GM21529 (cell line): Measurements from ENCODE around the gene SPOUT1.

Experiments
- ATAC-seq: cut with Tn5 transposase; IDR thresholded peaks from one replicate; pipeline ENCODE4 v1.9.1; 2021; ENCODE audit not compliant: unreplicated experiment

The SPOUT1 gene

DNA sequence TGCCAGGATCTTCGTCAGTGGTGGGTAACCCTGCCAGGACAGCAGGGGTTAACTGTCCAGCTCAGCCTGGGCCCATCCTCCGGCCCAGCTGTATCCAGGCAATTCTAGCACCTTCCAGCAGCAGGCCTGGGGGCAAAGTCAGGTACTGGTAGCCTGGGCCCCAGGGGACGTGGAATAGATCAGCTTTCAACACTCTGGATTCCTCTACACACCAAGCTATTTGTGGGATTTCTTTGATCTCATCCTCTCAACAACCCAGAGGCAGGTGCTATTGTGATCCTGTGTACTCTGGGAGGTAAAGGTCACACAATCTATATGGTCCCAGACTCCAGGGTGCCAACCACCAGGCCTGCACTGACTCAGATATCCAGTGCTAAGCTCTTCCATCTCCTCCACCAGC, 8.7 kb upstream of the SPOUT1 start:
- no peak for ATAC-seq

GRCh38 chr9:128836509-128837145, 7.0 kb upstream of the SPOUT1 start:
- no peak for ATAC-seq

DNA sequence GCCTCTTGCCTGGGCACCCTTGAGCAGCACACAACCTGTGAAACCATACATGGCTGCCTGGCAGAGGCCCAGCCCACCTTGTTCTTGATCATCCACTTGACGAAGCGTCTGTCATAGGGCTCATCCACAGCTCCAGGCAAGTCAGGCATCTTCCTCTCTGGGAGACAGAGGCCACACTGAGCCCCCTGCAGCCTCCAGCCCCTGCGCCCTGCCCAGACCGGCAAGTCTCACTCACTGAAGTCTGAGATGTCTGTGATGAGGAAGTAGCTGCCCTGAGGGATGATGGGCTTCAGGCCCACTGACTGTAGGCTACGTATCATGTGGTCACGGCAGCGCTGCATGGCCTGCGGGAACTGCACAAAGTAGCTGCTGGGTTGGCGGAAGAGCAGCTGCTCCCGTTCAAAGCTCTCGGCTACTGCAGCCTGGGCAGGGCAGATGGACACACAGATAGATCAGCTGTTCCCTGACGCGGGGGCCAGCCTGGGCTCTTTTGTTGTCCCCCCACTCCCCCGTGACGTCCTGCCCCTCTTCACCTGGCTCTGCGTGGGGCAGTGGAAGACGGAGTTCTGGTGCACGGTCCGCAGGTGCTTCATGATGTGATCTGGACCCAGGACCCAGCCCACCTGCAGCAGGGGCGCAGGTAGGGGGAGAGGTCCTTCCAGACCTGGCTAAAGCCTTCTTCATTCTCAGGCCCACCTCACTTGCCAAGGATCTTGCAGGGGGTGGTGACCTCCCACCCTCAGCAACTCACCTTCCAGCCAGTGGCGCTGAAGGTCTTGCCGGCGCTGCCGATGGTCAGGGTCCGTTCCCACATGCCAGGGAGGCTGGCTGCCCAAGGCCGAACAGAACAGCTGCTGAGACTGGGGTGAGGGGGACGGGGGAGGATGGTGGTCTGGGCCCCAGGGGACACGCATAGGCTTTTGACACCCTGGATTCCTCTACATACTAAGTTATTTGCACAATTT, 5.9 kb upstream of the SPOUT1 start:
- no peak for ATAC-seq

DNA sequence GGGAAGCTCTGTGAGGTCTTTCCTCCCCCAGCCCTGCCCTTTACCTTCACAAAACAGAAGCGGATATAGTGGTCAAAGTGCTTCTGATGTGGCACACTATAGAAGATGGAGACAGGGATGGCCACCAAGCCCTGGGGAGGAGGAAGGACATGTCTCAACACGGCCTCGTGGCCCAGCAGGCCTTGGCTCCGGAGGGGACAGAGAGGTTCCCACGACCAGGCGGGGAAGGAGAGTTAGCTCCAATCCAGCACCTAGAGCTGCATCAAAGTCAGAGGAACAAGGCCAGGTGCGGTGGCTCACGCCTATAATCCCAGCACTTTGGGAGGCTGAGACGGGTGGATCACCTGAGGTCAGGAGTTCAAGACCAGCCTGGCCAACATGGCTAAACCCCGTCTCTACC, 4.1 kb upstream of the SPOUT1 start:
- no peak for ATAC-seq

GRCh38 chr9:128828719-128829452, 708 bp downstream of the SPOUT1 start:
- ATAC-seq: peak; percentile 4

- no peak for ATAC-seq
Observed at GRCh38 chr9:128828267-128828666, 1.3 kb downstream of the SPOUT1 start.

GRCh38 chr9:128825923-128826700, 3.5 kb downstream of the SPOUT1 start:
- ATAC-seq: no peak

DNA sequence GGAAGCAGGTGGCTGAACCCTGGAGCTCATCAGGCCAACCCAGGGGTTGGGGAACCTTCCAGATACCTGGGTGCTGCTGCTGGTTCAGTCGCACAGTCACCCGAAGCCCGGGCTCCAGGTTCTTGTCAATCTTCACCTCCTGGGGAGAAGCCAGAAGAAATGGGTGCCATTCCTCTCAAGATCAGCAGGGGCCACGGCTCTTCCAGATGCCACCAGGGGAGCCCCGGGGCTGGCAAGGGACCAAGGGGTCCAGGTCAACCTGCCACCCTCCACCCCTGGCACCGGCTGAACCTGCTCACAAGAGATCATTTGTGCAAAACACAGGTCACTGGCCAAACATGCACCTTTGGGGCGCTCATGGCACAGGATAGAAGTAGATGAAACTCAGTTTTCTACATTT, 4.7 kb downstream of the SPOUT1 start:
- no peak for ATAC-seq

GRCh38 chr9:128823903-128824406, 5.6 kb downstream of the SPOUT1 start:
- no peak for ATAC-seq

DNA sequence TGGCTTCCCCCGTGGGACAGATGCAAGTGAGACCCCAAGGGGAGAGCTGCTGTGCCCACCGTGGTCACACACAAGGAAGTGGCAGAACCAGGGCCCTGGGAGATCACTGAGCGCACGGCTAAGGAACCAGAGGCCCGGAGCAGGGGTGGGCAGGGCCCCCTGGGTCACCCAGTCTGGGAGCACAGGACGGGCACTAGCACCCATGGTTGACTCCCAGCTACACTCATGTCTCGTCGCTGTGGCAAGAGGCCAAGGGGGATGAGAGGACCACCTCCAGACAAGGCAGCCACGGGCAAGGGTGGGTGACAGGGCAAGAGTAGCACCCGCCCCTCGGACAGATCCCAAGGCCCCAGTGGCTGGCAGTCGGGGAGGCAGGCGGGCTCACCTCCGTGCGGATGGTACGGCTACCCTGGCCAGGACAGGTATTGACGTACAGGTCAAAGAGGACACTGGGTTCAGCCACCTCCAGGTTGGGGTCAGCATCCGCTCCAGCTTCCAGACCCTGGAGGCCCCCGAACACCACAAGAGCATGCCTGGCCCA, 6.2 kb downstream of the SPOUT1 start:
- ATAC-seq: no peak

DNA sequence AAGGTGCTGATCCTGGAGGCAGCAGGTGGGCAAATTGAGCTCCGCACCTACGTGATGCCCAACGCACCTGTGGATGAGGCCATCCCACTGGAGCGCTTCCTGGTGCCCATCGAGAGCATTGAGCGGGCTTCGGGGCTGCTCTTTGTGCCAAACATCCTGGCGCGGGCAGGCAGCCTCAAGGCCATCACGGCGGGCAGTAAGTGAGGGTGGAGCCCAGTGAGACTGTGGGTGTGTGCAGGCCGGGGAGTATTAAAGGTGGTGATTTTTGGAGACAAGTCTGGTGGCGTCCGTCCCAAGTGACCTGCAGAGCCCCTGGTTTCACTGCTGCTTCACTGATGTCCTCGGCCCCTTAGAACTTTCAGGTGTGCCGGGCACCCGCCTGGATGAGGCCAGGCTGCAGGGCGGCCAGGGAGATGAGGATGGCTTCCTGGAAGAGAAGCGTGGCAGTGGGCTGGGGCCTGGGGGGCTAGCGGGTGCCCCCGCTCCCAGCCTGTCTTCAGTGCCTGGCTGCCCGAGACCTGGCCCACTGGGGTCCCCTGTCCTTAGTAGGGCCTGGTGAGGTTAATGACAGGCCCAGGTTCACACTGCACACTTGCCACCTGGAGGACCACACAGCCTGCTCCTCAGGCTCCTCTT, 7.1 kb downstream of the SPOUT1 start:
- ATAC-seq: no peak

- ATAC-seq: no peak
Observed at GRCh38 chr9:128821584-128822406, 7.8 kb downstream of the SPOUT1 start.

GRCh38 chr9:128820665-128821583, 8.7 kb downstream of the SPOUT1 start:
- no peak for ATAC-seq

- ATAC-seq: no peak
Observed at GRCh38 chr9:128819716-128820664, 9.6 kb downstream of the SPOUT1 start.

GRCh38 chr9:128818839-128819715, 10.5 kb downstream of the SPOUT1 start:
- peak; percentile 24 for ATAC-seq
